CD4-positive, alpha-beta T cell treated with Interferon gamma for 1 hour (primary cell): ENCODE data around the gene NISCH.
"Not testable (repeated sequence)": the region's sequence is repeated elsewhere in the genome, so short reads cannot be mapped to it uniquely, and the experiment has no call there.

Source experiments
- DNase-seq: peaks from one replicate; pipeline ENCODE4 v3.0.0-alpha.2; 2020

NISCH gene

DNA sequence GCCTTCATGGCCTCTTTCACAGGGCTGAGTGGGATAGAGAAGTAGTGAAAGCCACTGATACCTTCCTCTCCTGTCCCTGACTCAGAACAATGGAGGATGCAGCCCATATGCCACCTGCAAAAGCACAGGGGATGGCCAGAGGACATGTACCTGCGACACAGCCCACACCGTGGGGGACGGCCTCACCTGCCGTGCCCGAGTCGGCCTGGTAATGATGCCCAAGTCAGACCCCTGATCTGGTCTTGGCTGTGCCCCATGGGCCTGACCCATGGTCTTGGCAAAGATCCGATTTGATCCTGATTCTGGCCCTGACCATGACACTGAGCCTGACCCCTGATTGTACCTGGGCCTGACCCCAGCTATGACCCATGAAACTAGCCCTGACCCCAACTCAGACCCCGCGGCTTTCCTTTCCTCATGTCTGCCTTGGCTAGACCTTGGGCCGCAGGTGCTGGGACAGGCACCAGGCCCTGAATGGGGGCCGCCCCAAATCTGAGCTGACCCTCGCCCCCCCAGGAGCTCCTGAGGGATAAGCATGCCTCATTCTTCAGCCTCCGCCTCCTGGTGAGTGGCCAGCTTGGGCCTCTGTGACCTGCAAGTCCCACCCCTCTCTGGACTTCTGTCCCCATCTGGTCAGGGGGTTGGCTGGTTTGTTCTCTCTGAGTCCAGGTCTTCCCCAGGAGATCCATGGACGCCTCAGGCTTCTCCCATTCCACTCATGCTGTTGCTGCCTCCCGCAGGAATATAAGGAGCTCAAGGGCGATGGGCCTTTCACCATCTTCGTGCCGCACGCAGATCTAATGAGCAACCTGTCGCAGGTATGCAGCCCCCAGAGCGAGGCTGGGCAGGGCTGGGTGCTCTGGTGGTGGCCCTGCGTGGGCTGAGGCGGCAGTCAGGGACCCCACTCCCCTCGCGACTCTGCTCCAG, 62.7 kb downstream of the NISCH start:
- no peak for DNase-seq

DNA sequence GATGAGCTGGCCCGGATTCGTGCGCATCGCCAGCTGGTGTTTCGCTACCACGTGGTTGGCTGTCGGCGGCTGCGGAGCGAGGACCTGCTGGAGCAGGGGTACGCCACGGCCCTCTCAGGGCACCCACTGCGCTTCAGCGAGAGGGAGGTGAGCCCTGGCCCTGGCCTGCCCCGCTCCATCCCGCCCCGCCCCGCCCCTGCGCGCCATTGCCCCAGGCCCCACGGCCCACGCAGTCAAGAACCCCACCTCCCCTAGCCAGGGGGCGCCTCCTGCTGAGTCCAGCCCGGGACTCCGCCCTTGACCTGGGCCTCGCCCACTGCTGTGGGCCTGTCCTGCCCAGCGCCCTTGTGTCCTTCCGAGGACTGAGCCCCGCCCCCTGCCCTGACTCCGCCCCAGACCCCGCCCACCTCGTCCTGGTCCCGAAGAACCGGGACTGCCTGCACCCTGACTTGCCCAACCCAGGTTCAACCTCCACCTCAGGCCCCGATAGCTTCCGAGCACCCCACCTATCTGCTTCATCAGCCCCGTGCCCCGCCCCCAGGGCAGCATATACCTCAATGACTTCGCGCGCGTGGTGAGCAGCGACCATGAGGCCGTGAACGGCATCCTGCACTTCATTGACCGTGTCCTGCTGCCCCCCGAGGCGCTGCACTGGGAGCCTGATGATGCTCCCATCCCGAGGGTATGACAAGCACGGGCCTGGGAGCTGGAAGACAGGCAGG, 63.5 kb downstream of the NISCH start:
- DNase-seq, result no peak

DNA sequence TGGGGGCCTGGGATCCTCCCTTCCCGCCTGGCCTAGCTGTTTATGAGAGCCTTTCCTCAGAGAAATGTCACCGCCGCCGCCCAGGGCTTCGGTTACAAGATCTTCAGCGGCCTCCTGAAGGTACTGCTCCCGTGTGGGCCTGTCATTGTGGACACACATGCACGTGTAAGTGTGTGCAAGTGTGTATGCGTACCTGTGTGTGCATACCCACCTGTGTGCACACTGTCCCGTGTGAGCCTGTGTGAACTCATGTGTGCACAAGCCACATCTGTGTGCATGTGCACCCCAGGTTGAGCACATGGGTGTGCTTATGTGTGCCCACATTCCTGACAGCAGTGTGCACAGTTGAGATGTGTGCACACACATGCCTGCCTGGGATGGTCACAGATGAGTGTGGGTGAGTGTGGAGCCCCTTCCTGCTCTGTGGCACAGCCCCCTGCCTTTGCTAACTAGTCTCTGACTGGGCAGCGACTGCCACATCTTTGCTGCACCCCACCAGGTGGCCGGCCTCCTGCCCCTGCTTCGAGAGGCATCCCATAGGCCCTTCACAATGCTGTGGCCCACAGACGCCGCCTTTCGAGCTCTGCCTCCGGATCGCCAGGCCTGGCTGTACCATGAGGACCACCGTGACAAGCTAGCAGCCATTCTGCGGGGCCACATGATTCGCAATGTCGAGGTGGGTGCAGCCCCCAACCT, 64.2 kb downstream of the NISCH start:
- no peak for DNase-seq

DNA sequence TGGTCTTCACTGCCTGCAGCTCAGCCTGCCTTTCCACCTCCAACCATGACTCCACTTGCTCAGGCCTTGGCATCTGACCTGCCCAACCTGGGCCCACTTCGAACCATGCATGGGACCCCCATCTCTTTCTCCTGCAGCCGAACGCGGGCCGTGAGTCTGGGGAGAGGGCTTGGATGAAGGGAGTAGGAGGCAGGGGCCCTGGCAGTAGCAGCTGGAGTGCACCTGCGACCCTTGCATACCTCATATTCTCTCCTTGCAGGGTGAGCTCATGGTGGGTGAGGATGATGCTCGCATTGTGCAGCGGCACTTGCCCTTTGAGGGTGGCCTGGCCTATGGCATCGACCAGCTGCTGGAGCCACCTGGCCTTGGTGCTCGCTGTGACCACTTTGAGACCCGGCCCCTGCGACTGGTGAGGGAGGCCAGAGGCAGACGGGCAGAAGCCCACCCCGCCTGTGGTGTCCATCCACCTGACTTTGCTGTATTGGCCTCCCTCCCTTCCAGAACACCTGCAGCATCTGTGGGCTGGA, 64.8 kb downstream of the NISCH start:
- DNase-seq, result no peak

DNA sequence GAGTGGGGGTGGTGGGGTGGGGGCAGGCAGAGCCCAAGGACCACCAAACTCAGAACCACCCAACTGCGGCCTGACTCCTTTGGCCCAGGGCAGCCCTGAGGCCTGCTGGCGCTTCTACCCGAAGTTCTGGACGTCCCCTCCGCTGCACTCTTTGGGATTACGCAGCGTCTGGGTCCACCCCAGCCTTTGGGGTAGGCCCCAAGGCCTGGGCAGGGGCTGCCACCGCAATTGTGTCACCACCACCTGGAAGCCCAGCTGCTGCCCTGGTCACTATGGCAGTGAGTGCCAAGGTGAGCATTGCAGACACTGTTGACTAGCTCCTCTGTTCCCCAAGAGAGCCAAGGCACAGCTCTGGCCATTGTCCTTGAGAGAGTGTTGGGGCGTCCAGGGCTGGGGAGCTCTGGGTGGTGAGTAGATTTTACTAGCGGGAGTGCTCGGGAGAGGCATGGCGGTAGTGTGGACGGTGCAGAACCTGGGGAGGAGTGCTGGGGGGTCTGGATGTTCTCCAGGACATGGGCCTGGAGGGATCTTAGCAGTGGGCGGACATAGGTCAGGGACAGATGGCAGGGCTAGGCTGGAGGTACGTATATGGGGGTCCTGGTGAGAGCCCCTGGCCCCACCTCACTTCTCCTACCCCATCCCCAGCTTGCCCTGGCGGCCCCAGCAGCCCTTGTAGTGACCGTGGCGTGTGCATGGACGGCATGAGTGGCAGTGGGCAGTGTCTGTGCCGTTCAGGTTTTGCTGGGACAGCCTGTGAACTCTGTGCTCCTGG, 65.5 kb downstream of the NISCH start:
- no peak for DNase-seq

DNA sequence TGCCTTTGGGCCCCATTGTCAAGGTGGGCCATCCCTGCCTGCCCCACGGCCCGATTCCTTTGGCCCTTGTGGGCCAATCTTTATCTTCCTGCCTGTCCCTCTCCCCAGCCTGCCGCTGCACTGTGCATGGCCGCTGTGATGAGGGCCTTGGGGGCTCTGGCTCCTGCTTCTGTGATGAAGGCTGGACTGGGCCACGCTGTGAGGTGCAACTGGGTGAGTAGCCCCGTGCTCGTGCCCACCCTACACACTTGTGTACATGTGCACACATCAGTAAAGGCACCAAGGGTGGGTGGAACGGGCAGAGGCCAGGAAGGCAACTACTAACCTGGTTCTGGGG, 66.1 kb downstream of the NISCH start:
- no peak for DNase-seq

DNA sequence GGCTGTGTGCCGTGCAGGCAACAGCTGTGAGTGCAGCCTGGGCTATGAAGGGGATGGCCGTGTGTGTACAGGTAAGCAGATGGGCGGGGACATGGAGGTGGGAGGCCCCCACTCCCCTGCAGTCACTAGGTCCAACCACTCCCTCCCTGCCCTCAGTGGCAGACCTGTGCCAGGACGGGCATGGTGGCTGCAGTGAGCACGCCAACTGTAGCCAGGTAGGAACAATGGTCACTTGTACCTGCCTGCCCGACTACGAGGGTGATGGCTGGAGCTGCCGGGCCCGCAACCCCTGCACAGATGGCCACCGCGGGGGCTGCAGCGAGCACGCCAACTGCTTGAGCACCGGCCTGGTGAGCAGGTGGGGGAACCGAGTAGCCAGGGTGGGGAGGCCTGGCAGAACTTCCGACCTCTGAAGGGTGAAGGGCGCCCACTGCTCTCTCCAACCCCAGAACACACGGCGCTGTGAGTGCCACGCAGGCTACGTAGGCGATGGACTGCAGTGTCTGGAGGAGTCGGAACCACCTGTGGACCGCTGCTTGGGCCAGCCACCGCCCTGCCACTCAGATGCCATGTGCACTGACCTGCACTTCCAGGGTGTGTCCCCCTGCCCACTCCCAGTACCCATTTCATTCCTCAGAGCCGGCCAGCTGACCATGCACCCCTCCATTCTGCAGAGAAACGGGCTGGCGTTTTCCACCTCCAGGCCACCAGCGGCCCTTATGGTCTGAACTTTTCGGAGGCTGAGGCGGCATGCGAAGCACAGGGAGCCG, 66.7 kb downstream of the NISCH start:
- no peak for DNase-seq

DNA sequence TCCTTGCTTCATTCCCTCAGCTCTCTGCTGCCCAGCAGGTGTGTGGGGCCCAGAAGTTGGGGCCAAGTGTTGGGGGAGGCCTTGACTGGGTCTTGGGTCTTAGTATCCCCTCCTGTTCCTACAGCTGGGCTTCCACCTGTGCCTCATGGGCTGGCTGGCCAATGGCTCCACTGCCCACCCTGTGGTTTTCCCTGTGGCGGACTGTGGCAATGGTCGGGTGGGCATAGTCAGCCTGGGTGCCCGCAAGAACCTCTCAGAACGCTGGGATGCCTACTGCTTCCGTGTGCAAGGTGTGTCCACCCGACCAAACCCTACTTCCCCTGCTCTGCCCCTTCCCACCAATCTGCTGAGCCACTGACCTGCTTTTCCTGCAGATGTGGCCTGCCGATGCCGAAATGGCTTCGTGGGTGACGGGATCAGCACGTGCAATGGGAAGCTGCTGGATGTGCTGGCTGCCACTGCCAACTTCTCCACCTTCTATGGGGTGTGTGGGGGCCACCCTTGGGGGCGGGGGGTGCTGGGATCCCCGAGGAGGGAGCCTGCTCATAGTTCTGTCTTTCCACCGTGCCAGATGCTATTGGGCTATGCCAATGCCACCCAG, 67.3 kb downstream of the NISCH start:
- no peak for DNase-seq

DNA sequence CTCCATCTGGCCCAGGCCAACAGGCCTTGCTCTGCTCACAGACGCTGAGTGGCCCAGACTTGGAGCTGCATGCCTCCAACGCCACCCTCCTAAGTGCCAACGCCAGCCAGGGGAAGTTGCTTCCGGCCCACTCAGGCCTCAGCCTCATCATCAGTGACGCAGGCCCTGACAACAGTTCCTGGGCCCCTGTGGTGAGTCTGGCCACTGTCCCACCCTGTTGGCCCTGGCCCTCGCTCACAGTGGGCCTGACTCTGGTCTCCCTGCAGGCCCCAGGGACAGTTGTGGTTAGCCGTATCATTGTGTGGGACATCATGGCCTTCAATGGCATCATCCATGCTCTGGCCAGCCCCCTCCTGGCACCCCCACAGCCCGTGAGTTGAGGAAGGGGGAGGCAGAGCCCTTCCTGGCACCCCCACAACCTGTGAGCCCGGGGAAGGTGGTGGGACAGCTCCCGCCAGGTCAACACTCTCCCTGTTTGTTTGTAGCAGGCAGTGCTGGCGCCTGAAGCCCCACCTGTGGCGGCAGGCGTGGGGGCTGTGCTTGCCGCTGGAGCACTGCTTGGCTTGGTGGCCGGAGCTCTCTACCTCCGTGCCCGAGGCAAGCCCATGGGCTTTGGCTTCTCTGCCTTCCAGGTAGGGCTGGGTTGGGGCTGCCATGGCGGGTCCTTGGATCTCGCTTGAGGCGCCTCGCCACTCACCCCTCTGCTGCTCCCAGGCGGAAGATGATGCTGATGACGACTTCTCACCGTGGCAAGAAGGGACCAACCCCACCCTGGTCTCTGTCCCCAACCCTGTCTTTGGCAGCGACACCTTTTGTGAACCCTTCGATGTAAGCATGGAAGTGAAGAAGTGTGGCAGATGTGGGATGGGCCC, 68.2 kb downstream of the NISCH start:
- DNase-seq, result no peak

DNA sequence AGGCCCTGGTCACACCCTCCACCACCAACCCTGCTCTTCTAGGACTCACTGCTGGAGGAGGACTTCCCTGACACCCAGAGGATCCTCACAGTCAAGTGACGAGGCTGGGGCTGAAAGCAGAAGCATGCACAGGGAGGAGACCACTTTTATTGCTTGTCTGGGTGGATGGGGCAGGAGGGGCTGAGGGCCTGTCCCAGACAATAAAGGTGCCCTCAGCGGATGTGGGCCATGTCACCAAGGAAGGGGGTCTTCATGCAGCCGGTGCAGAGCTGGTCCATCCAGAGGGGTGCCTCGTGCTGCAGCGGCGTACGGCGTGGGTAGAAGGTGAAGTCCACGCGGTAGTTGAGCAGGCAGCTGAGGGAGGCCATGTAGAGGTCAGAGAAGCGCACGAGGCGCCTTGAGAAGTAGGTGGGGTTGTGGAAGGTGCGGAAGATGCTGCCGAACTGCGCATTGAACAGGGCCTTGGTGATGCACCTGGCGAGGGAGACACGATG, 68.9 kb downstream of the NISCH start:
- DNase-seq, result no peak

DNA sequence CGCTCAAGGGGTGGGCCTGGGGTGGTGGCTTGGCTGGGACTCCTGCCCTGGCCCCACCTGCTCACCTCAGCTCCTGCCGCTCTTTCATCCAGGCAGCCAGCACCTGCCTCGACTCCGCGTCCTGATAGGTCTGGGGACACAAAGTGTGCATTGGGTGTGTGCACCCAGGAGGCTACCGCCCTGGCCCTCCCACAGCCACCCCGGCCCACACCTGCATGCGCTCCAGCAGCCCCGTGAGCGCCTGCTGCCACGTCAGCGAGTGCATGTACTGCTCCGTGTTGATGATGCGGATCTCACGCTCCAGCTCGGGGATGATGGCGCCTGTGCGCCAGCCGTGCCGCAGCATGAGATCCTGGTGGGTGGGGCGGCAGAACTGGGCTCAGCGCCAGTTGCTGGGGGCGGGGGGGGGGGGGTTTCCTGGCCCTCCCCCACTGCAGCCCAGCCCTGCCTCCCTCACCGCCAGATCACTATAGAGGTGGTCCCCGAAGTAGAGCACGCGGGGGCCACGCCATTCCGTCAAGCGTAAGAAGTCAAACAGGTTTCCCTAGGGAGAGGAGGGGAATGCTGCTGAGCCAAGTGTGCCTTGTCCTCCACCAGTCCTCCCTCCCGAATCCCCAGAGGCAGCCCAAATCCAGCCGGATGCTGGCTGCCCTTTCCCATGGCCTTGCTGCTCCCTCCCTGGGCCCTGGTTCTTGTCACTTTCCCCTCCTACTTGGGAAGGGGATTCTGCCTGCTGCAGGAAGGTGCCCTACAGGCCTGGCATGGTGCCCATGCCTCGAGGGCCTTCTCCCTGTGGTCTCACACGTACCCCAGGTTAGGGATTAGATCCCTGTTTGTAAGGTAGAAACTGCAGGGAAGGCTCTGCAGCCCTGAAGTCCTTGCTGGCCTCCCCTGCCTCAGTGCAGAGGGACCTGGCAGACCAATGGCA, 69.6 kb downstream of the NISCH start:
- DNase-seq, result no peak

DNA sequence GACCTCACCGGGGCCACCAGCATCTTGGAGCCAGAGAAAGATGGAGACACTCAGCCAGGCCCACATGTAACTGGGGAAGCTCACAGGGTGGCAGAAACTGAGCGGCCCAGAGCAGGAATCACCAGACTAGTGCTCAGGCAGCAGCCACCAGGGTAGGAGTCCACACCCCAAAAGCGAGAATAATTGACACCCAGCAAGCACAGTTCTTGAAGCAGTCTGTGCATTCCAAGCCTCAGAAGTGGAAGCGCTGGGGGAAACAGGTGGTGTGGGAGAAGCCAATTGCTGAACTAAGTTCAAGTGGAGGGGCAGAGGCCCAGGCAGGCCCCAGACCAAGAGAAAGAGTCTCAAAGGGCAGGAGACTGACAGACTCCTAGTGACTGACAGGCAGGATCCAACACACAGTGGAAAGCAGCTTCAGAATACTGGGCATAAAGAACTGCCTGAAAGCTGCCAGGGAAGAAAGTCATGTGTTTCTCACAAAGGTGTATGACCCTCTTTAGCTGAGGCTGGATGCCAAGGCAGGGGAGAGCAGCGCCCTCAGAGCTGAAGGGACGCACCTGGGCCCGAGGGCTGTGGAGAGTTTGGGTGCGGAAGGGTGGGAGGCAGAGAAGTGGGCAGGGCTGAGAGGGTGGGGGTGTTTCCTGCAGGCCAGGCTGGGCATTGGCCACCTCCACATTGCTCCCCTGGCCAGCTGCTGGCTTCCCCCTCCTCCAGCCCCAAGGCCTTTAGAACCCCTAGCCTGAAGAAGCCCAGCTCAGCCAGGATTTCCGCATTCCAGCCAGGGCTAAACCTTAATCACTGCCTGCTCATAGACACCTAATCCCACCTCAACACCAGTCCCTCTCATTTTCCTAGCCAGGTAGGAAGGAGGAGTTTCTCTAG, 70.5 kb downstream of the NISCH start:
- no peak for DNase-seq

DNA sequence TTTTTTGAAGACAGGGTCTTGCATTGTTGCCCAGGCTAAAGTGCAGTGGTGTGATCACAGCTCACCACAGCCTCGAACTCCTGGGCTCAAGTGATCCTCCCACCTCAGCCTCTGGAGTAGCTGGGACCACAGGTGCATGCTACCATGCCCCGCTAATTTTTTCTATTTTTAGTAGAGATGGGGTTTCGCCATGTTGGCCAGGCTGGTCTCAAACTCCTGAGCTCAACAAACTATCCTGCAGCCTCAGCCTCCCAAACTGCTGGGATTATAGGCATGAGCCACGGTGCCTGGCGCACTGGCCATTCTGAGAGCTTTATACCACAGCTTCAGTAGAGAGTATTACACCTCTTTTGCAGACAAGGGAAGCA, 71.3 kb downstream of the NISCH start:
- not testable (repeated sequence) for DNase-seq

DNA sequence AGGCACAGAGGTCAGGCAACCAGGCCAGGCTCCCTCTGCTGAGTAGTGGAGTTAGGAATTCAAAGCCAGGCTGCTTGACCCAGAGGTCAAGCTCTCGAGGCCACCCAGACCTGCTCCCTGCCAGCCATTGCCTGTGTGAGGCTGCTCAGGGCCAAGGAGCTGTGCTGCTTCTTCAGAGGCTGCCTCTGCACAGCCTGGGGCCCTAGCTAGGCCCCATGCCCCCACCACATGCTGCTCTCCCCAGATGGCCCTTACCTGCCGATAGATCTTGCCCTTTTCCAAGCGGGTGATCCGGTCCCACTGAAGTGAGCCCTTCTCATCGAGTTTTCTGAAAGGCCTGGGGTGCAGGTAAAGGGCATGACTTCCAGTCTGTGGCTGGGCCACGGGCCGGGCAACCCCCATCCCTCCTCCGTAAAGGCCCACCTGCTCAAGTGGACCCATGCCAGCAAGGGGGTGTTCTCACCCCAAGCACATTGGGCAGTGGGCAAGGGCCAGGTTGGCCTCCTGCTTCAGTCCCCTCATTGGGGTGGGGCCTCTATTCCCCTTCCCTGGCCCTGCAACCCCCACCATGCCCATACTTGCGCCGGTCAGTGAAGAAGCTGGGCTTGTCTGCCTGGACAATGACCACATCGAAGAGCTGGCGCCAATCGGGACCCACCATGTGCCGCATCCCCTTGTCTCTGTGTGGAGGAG, 71.8 kb downstream of the NISCH start:
- no peak for DNase-seq

DNA sequence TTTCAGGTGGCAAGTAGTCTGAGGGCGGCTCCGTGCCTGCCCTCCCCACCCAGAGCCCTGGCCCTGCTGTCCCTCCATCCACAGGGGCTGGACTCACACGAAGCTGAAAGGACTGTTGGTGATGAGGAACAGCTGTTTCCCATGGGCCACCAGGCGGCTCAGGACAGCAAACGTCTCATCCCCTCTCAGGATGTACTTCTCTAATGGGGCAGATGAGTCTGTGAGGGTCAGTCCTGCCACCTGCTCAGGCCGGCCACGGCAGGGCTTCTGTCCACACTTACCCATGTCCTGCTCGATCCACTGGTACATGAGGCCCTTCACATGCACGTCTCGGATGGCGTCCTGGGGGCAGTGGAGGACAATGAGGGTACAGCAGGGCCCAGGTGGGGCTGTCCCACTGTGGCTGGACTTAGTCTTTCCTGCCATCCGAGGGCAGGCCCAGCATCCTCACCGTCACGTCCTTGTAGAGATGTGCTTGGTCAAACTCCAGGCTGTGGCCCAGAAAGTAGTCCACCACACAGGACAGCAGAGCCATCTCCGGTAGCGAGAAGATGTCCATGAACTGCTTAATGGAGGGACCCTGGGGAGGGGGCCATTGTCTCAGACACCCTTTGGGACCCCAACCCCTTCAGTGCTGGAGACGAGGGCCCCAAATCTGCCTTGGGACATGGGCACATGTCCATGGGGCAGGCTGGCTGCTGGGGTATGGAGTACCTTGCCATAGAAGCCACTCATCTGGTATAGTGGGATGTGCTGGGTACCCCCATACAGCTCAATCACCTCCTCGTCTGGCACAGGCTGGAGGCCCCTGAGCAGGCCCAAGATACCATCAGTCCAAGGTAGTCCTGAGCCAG, 72.6 kb downstream of the NISCH start:
- DNase-seq, result no peak

DNA sequence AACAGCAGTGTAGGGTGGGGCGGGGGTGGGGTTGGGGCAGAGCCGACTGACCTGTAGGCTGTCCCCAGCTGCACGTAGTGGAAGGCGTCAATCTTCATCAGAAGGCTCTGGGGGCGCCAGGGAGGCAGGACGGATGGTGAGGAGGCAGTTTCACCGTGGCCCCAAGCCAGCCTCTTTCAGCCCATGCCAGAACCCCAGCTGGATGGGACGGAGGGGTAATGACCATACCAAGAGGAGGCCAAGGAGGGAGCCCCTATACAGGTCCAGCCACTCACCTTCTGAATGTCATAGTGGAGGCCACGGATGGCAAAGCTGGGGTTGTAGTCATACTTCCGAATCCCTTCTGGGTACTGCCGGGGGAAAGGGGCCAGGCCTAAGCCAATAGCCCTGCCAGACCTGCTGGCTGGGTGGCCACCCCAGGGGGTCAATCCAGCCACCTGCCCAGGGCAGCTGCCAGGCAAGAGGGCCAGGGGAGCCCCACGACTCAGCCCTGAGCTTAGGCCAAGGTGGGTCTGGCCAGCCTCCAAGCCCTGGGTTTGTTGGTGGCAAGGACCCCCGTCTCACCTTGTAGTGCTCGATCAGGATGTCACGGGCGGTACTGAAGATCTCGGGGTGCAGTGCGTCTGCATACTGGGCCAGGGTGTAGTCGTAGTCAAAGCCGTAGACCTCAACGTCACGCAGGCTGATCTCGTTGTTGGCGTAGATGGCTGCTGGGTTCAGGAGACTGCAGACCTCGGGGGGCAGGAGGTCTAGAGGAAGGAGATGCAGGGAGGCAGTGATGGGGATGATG, 73.4 kb downstream of the NISCH start:
- DNase-seq, result no peak
